ENCODE measurements around the gene SLC51B.

GRCh38 chr15:65100442-65100841 lies 55.3 kb downstream of the SLC51B start:
- no peak for TF ChIP-seq EZH2 (IDR thresholded peaks at IDR 0.05; ENCODE audit: borderline replicate concordance)
- no peak for TF ChIP-seq CTCF (IDR thresholded peaks at IDR 0.05; ENCODE audit: poor library complexity)
- no peak for TF ChIP-seq EZH2phosphoT487 (IDR thresholded peaks at IDR 0.05; ENCODE audit: low read depth, severe bottlenecking, unreplicated experiment)

Measured in hepatocyte (in vitro differentiated cells).